Measurements from ENCODE around the gene GLT8D1. TPM values are rescaled to one million over a fixed set of nuclear protein-coding genes. Genes with fewer than 3 reads are reported as not detected.
"Not testable (repeated sequence)": the region's sequence is repeated elsewhere in the genome, so short reads cannot be mapped to it uniquely, and the experiment has no call there.

Gene GLT8D1
- total and polyA plus RNA-seq, 8 donors, result 46.9 to 113 (median 107) TPM

GRCh38 chr3:52730681-52731080 is 25.1 kb upstream of the GLT8D1 start:
- ATAC-seq, result no peak
- peaks cover 0 to 69% of the 10 kb centered on the region in 2 donors for H3K36me3 ChIP-seq
- no peak overlapping the region for H3K4me3 ChIP-seq
- no peak for TF ChIP-seq CTCF (IDR thresholded peaks at IDR 0.05)
- no peak overlapping the region for H3K27ac ChIP-seq
- DNase-seq, result no peak
- intact Hi-C loops (cut with DNase I), result no loop called here
- H3K27me3 ChIP-seq, result no peaks in the 10 kb centered on the region
- H3K9me3 ChIP-seq, result peaks cover 0 to 16% of the 10 kb centered on the region in 2 donors
- H3K4me1 ChIP-seq, result no peaks in the 10 kb centered on the region

- H3K27ac ChIP-seq; intact Hi-C loops (cut with DNase I); H3K4me3 ChIP-seq; DNase-seq; ATAC-seq; H3K27me3 ChIP-seq; H3K4me1 ChIP-seq: not testable (repeated sequence)
- peaks cover 0 to 16% of the 10 kb centered on the region in 2 donors for H3K9me3 ChIP-seq
- H3K36me3 ChIP-seq, result peaks cover 0 to 50% of the 10 kb centered on the region in 2 donors
Measured at GRCh38 chr3:52728753-52729152, 23.2 kb upstream of the GLT8D1 start.

GRCh38 chr3:52724511-52724910 is 18.9 kb upstream of the GLT8D1 start:
- no peak for TF ChIP-seq CTCF (IDR thresholded peaks at IDR 0.05)
- H3K4me3 ChIP-seq, result no peak overlapping the region
- no peaks in the 10 kb centered on the region for H3K27me3 ChIP-seq
- no peak for ATAC-seq
- intact Hi-C loops (cut with DNase I), result no loop called here
- H3K4me1 ChIP-seq, result peaks cover 0 to 29% of the 10 kb centered on the region in 2 donors
- peaks cover 0 to 16% of the 10 kb centered on the region in 2 donors for H3K9me3 ChIP-seq
- DNase-seq, result no peak
- peaks cover 0 to 20% of the 10 kb centered on the region in 2 donors for H3K36me3 ChIP-seq
- H3K27ac ChIP-seq, result no peak overlapping the region

- no peak overlapping the region for H3K27ac ChIP-seq
- H3K4me3 ChIP-seq, result no peak overlapping the region
- no peak for DNase-seq
- H3K27me3 ChIP-seq, result no peaks in the 10 kb centered on the region
- H3K36me3 ChIP-seq, result peaks cover 0 to 14% of the 10 kb centered on the region in 2 donors
- TF ChIP-seq CTCF (IDR thresholded peaks at IDR 0.05), result no peak
- peaks cover 0 to 10% of the 10 kb centered on the region in 2 donors for H3K9me3 ChIP-seq
- intact Hi-C loops (cut with DNase I), result no loop called here
- no peak for ATAC-seq
- H3K4me1 ChIP-seq, result peaks cover 0 to 29% of the 10 kb centered on the region in 2 donors
Measured at GRCh38 chr3:52723935-52724334, 18.3 kb upstream of the GLT8D1 start.

- Histone ChIP-seq H3K36me3 (peaks cover 0 to 1% of the 10 kb centered on the region in 2 donors), H3K27ac (no peak overlapping the region), H3K4me1 (peaks cover 0 to 29% of the 10 kb centered on the region in 2 donors), H3K4me3 (no peak overlapping the region), H3K27me3 (no peaks in the 10 kb centered on the region), H3K9me3 (no peaks in the 10 kb centered on the region)
- no peak for ATAC-seq
- no peak for TF ChIP-seq CTCF (IDR thresholded peaks at IDR 0.05)
- intact Hi-C loops (cut with DNase I), result no loop called here
- DNase-seq, result no peak
Measured at GRCh38 chr3:52722491-52722890, 16.9 kb upstream of the GLT8D1 start.

- H3K4me3 ChIP-seq, result no peak overlapping the region
- no peaks in the 10 kb centered on the region for H3K36me3 ChIP-seq
- TF ChIP-seq CTCF (IDR thresholded peaks at IDR 0.05), result no peak
- intact Hi-C loops (cut with DNase I), result no loop called here
- H3K9me3 ChIP-seq, result no peaks in the 10 kb centered on the region
- no peak for DNase-seq
- ATAC-seq, result no peak
- H3K27me3 ChIP-seq, result no peaks in the 10 kb centered on the region
- peak overlapping the region in 1 of 2 donors; percentile 66 for H3K27ac ChIP-seq
- peaks cover 0 to 29% of the 10 kb centered on the region in 2 donors for H3K4me1 ChIP-seq
Measured at GRCh38 chr3:52721730-52722008, 16.1 kb upstream of the GLT8D1 start.
